Panc1 (cell line): ENCODE measurements around the gene RGS10.

Experiments used
- CTCF ChIP-seq: fragments of 450-650 bp; IDR thresholded peaks from 2 replicates; pipeline ENCODE4 v1.5.1; 2017; ENCODE audit warnings: mild to moderate bottlenecking
- POLR2AphosphoS5 ChIP-seq: IDR thresholded peaks from 2 replicates; pipeline ENCODE4 v1.6.1; 2012; ENCODE audit warnings: mild to moderate bottlenecking, low read depth, low read length, moderate library complexity
- TCF7L2 ChIP-seq: IDR thresholded peaks from 2 replicates; pipeline ENCODE4 v1.6.1; 2011; ENCODE audit warnings: mild to moderate bottlenecking, low read depth, low read length, inconsistent platforms

GRCh38 chr10:119507115-119507514, 35.4 kb downstream of the RGS10 start:
- TF ChIP-seq CTCF = no peak
- TF ChIP-seq TCF7L2 = no peak
- no peak for TF ChIP-seq POLR2AphosphoS5
